Measurements from ENCODE around the gene NEURL2.

DNA sequence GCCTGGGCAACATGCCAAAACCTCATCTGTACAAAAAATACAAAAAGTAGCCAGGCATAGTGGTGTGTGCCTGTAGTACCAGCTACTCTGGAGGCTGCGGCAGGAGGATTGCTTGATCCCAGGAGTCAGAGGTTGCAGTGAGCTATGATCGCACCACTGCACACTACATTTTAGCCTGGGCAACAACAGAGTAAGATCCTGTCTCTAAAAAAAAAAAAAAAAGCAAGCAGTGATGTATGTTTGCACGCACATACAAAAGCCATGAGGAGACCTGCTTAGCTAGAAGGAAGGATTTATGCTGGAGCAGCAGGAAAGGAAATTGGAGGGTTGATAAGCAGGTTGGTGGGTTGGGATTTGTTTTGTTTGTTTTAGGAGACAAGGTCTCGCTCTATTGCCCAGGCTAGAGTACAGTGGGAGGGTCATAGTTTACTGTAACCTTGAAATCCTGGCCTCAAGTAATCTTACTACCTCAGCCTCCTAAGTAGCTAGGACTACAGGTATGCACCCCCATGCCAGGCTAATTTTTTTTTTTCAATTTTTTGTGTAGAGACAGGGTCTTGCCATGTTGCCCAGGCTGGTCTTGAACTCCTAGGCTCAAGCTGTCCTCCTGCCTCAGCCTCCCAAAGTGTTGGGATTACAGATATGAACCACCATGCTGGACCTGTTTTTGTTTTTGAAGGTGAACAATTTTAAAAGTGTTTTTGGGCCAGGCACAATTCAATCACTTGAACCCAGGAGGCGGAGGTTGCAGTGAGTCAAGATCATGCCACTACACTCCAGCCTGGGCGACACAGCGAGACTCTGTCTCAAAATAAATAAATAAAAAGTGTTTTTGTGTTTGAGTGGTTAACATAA is 29.6 kb downstream of the NEURL2 start:
- TF ChIP-seq, protein P1, sequence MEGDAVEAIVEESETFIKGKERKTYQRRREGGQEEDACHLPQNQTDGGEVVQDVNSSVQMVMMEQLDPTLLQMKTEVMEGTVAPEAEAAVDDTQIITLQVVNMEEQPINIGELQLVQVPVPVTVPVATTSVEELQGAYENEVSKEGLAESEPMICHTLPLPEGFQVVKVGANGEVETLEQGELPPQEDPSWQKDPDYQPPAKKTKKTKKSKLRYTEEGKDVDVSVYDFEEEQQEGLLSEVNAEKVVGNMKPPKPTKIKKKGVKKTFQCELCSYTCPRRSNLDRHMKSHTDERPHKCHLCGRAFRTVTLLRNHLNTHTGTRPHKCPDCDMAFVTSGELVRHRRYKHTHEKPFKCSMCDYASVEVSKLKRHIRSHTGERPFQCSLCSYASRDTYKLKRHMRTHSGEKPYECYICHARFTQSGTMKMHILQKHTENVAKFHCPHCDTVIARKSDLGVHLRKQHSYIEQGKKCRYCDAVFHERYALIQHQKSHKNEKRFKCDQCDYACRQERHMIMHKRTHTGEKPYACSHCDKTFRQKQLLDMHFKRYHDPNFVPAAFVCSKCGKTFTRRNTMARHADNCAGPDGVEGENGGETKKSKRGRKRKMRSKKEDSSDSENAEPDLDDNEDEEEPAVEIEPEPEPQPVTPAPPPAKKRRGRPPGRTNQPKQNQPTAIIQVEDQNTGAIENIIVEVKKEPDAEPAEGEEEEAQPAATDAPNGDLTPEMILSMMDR (IDR thresholded peaks at IDR 0.05): no peak
- TF ChIP-seq POLR2A (IDR thresholded peaks at IDR 0.05): no peak
- TF ChIP-seq POLR2AphosphoS5 (IDR thresholded peaks at IDR 0.05): no peak
